ENCODE results near the gene ENAH. TPM values are rescaled to one million over a fixed set of nuclear protein-coding genes. Genes with fewer than 3 reads are reported as not detected.

ENAH gene
- total RNA-seq, 3 donors from 2014 or later, result 0.90 to 1.3 (median 1.1) TPM

DNA sequence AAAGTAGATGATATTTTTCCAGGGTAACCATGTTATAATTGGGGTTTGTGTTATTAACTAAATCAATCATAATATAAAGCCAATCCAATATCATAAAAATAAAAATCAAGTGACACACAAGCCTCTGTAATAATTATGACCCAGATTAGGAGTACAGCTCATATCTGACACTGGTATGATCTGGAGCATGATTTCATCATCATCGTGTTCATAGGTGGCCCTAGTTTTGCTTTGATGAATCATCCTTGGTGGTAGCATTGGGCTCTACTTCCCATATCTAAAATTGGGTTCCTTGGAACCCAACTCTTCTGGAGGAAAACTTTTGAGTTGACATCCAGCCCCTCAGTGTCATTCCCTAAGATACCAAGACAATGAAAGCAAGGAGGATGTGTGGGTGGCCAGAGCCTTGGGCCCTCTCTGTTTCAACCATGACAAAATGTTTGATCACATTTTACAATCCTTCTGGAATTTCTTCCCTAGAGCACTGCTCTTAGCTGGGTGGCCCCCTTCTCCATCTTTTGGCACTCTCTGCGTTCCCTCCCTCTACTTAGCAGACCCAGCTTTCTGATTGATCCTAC is 37.0 kb upstream of the ENAH start:
- no peak for ATAC-seq
- no peak for DNase-seq
- peaks cover 5% of the 10 kb centered on the region for H3K27me3 Mint-ChIP-seq (ENCODE audit: low read depth)
- H3K4me1 Mint-ChIP-seq (ENCODE audit: low read depth), result peaks cover 1% of the 10 kb centered on the region
- H3K9me3 Mint-ChIP-seq, result peaks cover 4% of the 10 kb centered on the region
- H3K36me3 Mint-ChIP-seq (ENCODE audit: insufficient read depth), result no peaks in the 10 kb centered on the region
- no peak overlapping the region for H3K4me3 Mint-ChIP-seq

DNA sequence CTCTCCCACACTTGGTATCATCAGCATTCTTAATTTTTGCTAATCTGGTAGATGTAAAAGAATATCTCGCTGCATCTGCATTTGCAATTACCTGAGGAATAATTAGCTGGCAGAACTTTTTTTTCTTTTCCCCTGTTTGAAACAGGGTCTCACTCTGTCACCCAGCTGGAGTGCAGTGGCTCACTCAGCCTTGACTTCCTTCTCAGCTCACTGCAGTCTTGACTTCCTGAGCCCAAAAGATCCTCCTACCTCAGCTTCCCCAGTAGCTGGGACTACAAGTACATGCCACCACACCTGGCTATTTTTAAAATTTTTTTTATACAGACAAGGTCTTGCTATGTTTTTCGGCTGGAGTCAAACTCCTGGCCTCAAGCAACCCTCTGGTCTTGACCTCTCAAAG is 35.4 kb upstream of the ENAH start:
- DNase-seq, result no peak
- Mint-ChIP-seq H3K9me3 (no peaks in the 10 kb centered on the region), H3K27me3 (ENCODE audit: low read depth) (peaks cover 7% of the 10 kb centered on the region), H3K36me3 (ENCODE audit: insufficient read depth) (no peaks in the 10 kb centered on the region), H3K4me1 (ENCODE audit: low read depth) (peaks cover 1% of the 10 kb centered on the region), H3K4me3 (no peak overlapping the region)
- no peak for ATAC-seq

DNA sequence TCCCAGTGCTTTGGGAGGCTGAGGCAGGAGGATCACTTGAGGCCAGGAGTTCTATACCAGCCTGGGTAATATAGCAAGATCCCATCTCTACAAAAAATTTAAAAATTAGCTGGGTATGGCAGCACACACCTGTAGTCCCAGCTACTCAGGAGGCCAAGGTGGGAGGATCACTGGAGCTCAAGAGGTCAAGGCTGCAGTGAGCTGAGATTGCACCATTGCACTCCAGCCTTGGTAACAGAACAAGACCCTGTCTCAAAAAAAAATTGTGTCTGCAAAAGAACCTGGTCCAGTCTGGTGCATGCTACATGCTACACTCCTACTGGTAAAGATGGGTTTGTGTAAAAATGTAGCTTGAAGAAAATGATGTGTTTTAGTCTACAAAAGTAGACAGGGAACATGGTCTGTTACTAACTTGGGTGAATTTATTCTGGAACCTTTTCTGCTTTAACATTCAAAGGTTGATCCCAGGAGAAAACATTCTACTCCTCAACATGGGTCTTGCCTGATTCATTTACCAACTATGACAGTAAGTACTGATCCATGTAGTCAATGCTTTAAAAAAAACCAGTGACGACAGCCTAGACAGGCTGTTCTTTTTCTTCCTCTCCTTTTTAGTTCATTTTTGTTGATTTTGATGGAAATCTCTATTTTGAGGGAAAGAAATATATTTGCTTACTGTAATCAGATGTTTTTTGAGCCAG is 32.7 kb upstream of the ENAH start:
- ATAC-seq (no peak), DNase-seq (no peak)
- H3K9me3 Mint-ChIP-seq, result no peaks in the 10 kb centered on the region

DNA sequence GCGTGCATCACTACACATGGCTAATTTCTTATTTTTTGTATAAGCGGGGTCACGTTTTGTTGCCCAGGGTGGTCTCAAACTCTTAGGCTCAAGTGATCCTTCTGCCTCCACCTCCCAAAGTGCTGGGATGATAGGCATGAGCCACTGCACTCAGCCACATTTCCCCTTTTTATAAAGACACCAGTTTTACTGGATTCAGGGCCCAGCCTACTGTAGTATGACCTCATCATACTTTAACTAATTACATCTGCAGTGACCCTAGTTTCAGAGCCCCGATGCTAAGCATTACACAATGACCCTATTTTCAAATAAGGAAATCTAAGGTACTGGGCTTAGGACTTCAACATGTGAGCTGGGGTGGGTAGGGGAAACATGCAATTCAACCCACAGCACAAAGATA is 31.8 kb upstream of the ENAH start:
- Mint-ChIP-seq H3K36me3 (ENCODE audit: insufficient read depth) (no peaks in the 10 kb centered on the region), H3K27me3 (ENCODE audit: low read depth) (peaks cover 8% of the 10 kb centered on the region), H3K4me1 (ENCODE audit: low read depth) (peaks cover 1% of the 10 kb centered on the region), H3K4me3 (no peak overlapping the region), H3K9me3 (no peaks in the 10 kb centered on the region)
- ATAC-seq (no peak), DNase-seq (no peak)

More for the DNA sequence above, 32.7 kb upstream of the ENAH start:
- H3K4me1 Mint-ChIP-seq (ENCODE audit: low read depth), result peaks cover 1% of the 10 kb centered on the region
- H3K36me3 Mint-ChIP-seq (ENCODE audit: insufficient read depth), result no peaks in the 10 kb centered on the region
- no peak overlapping the region for H3K4me3 Mint-ChIP-seq
- peaks cover 7% of the 10 kb centered on the region for H3K27me3 Mint-ChIP-seq (ENCODE audit: low read depth)

DNA sequence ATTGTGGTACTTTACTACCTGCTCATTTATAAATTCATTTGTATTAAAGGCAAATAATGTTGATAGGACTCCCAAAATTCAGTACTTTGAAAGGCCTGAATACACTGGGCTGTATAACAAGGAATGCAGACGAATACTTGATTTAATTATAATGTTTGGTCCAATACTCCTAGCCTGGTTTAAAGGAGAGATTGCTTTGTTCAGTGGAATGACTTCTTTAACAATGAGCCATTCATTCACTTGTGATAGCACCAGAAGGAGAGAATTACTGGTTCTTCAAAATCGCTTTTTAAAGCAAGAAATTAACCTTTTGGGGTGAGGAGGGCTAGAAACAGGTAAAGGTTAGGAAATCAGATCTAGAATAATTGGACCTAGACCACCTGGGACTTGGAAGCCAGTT is 28.3 kb upstream of the ENAH start:
- Mint-ChIP-seq H3K36me3 (ENCODE audit: insufficient read depth) (no peaks in the 10 kb centered on the region), H3K9me3 (no peaks in the 10 kb centered on the region), H3K27me3 (ENCODE audit: low read depth) (peaks cover 24% of the 10 kb centered on the region), H3K4me1 (ENCODE audit: low read depth) (no peaks in the 10 kb centered on the region), H3K4me3 (no peak overlapping the region)
- no peak for DNase-seq
- no peak for ATAC-seq

DNA sequence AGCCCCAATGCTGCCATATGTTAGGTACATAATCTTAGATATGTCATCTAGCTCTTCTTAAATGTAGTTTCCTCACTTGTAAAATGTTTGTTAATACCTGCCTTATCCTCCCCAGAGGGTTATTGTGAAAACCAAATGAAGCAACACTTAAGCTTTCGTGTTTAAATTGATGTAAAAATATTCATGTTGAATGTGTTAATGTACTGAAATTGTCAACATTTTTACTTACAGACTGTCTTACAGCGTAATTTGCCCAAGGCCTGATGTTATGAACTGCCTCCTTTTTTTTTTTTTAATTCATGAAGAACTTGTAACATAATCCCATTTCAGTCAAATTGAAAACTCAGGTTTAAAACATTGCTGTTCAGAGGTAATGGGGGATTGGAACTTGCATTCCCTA is 25.6 kb upstream of the ENAH start:
- Mint-ChIP-seq H3K27me3 (ENCODE audit: low read depth) (peaks cover 34% of the 10 kb centered on the region), H3K36me3 (ENCODE audit: insufficient read depth) (no peaks in the 10 kb centered on the region)

DNA sequence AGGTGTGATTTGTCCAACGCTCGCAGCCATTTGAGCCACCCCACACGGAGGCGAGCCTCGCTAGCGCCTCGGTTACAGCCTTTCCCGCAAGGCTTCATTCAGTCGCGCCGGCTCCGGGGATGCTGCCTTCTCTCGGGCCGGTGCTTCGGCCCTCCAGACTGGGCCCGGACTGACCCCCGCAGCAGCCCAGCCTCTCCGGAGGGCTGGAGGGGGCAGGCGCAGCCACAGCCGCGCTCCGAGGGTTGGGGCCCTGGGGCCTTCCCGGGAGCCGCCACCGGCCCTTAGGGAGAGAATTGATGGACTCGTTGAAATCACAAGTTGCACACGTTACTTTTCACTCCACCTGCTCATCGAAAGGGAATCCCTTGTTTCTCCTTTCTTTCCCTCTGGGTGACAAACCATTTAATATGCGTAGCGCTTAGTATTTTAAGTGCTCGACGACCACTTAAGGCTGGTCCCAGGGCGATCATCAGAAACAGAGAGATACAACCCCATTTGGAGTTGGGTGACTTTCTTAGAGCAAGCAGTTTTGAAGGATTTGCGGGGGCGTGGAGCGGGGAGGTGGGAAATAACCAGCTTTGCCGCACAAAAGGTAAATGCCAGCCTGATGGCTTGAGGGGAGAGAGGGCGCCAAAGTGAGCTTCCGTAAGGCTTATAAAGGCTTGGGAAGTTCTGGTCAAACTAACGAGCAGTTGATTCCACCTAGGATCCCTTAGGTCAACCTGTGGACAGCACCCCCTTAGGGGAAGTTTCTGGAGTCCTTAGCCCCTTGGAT is 24.6 kb upstream of the ENAH start:
- Mint-ChIP-seq H3K27me3 (ENCODE audit: low read depth) (peaks cover 31% of the 10 kb centered on the region), H3K4me3 (no peak overlapping the region), H3K9me3 (no peaks in the 10 kb centered on the region), H3K4me1 (ENCODE audit: low read depth) (no peaks in the 10 kb centered on the region), H3K36me3 (ENCODE audit: insufficient read depth) (no peaks in the 10 kb centered on the region)
- ATAC-seq (no peak), DNase-seq (no peak)

More for the DNA sequence above, 25.6 kb upstream of the ENAH start:
- Mint-ChIP-seq H3K4me1 (ENCODE audit: low read depth) (no peaks in the 10 kb centered on the region), H3K4me3 (no peak overlapping the region), H3K9me3 (no peaks in the 10 kb centered on the region)
- DNase-seq (no peak), ATAC-seq (no peak)

DNA sequence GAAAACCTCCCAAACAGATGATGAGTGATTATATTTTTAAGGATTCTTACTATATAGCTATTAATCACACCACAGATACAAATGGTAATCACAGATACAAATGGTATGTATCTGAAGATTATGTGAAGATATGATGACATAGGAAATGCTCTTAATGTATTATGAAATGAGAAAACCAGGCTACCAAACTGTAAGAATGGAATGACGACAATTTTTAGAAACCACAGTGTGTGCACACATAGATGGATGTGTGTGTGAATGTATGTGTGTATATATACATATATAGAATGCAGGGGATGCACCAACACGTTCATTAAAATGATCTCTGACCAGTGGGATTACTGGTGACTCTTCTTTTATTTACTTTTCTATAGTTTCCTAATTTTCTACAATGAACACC is 21.5 kb upstream of the ENAH start:
- no peaks in the 10 kb centered on the region for H3K4me1 Mint-ChIP-seq (ENCODE audit: low read depth)
- no peak for DNase-seq
- peaks cover 28% of the 10 kb centered on the region for H3K27me3 Mint-ChIP-seq (ENCODE audit: low read depth)
- H3K36me3 Mint-ChIP-seq (ENCODE audit: insufficient read depth), result no peaks in the 10 kb centered on the region
- H3K9me3 Mint-ChIP-seq, result no peaks in the 10 kb centered on the region
- ATAC-seq, result no peak
- no peak overlapping the region for H3K4me3 Mint-ChIP-seq

DNA sequence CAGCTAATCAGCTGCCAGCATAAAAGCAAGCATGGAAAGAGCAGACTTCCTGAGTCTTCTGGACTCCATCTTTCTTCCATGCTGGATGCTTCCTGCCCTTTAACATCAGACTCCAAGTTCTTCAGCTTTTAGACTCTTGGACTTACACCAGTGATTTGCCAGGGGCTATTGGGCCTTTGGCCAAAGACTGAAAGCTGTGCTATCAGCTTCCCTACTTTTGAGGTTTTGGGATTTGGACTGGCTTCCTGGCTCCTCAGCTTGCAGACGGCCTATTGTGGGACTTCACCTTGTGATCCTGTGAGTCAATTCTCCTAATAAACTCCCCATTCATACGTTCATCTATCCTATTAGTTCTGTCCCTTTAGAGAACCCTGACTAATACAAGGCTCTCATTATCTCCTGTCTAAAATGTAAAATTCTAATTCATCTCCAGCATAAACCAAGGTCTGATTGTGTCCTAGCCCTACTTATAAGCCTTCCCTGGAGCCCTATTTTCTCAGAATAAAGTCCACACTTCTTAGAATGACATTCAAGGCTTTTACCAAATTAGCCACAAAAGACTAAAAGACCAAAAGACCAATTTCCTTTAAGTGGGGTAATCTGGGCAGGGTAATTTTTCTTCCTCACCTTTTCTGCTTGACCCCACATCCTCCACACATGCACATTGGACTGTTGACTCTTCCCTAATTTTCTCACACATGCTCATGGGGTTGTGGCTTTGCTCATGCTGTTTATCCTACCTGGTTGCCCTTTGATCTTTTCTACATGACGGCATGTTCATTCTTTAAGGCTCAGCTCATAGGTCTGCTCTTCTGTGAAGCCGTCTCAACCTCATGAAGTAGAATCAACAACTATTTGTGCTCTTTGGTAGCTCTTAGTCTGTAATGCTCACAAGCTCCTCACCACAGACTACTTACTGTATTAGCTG is 18.1 kb upstream of the ENAH start:
- H3K36me3 Mint-ChIP-seq (ENCODE audit: insufficient read depth), result no peaks in the 10 kb centered on the region
- ATAC-seq (no peak), DNase-seq (no peak)
- H3K27me3 Mint-ChIP-seq (ENCODE audit: low read depth), result peaks cover 13% of the 10 kb centered on the region
- H3K9me3 Mint-ChIP-seq, result no peaks in the 10 kb centered on the region
- no peak overlapping the region for H3K4me3 Mint-ChIP-seq
- H3K4me1 Mint-ChIP-seq (ENCODE audit: low read depth), result no peaks in the 10 kb centered on the region

DNA sequence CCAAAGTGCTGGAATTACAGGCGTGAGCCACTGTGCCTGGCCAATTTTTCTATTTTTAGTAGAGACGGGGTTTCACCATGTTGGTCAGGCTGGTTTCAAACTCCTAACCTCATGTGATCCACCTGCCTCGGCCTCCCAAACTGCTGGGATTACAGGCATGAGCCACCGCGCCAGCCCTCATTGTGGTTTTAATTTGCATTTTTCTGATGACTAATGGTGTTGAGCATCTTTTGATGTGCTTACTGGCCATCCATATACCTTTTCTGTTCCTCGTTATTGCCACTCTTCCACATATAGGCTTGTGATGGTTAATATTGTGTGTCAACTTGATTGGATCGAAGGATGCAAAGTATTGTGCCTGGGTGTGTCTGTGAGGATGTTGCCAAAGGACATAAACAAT is 17.4 kb upstream of the ENAH start:
- ATAC-seq (no peak), DNase-seq (no peak)
- Mint-ChIP-seq H3K4me3 (no peak overlapping the region), H3K27me3 (ENCODE audit: low read depth) (peaks cover 6% of the 10 kb centered on the region), H3K9me3 (no peaks in the 10 kb centered on the region), H3K36me3 (ENCODE audit: insufficient read depth) (no peaks in the 10 kb centered on the region), H3K4me1 (ENCODE audit: low read depth) (no peaks in the 10 kb centered on the region)

DNA sequence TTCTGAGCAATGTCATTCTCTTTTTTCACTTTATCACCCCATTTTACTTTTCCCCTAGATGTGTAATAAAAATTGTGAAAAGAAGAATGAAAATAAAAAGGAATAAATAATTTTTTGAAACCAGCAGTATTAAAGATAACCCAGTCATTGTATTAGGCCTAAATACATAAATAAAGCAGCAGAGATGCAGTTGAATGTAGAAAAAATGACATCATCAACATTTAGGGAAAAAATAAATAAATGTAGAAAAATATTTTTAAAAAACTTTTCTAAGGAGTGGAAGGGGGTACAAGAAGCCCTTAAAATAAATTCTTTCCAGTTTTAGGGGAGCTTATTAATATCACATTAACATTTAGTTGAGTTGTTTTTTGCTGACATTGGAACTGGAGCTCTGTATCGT is 15.3 kb upstream of the ENAH start:
- H3K4me1 Mint-ChIP-seq (ENCODE audit: low read depth), result no peaks in the 10 kb centered on the region
- no peaks in the 10 kb centered on the region for H3K9me3 Mint-ChIP-seq
- ATAC-seq (no peak), DNase-seq (no peak)
- H3K27me3 Mint-ChIP-seq (ENCODE audit: low read depth), result peaks cover 2% of the 10 kb centered on the region
- no peak overlapping the region for H3K4me3 Mint-ChIP-seq
- H3K36me3 Mint-ChIP-seq (ENCODE audit: insufficient read depth), result no peaks in the 10 kb centered on the region

DNA sequence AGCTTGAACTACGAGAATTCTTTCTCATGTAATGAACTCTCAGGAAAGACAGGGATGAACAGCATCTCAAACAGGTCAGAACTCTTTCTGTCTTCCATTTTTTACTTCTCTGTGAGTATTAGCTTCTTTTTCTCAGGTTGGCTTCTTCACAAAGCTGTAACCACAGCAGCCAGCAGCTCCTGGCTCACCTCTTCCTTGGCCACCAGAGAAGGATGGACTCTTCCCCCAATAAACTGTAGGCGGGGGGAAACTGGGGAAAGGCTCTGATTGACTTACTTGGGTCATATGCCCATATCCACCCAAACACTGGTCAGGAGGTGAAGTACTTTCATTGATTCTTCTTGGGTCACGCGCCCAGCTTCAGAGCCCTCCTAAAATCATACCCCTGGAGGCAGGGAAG is 14.4 kb upstream of the ENAH start:
- H3K27me3 Mint-ChIP-seq (ENCODE audit: low read depth), result peaks cover 2% of the 10 kb centered on the region

DNA sequence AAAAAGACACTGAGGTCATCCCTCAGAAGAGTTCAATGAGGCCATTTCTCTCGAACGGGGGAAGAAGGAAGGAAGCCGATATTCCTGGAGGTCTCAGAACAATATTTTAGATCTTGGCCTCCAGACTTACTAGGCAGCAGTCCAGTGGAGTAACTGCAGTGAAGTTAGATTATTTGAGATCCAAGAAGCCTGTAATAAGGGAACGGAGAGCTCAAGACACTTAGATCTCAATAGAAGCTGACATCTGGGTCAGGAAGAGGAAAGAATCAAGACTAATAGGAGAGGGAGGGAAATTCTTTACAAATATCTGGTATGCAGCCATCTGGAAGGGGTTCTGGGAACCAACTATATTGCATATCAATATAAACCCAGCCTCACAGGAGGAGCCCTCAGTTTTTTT is 13.6 kb upstream of the ENAH start:
- Mint-ChIP-seq H3K27me3 (ENCODE audit: low read depth) (peaks cover 2% of the 10 kb centered on the region), H3K36me3 (ENCODE audit: insufficient read depth) (no peaks in the 10 kb centered on the region), H3K4me1 (ENCODE audit: low read depth) (no peaks in the 10 kb centered on the region), H3K4me3 (no peak overlapping the region), H3K9me3 (no peaks in the 10 kb centered on the region)
- ATAC-seq (no peak), DNase-seq (no peak)

More for the DNA sequence above, 14.4 kb upstream of the ENAH start:
- no peaks in the 10 kb centered on the region for H3K9me3 Mint-ChIP-seq
- ATAC-seq, result no peak
- H3K4me3 Mint-ChIP-seq, result no peak overlapping the region
- H3K4me1 Mint-ChIP-seq (ENCODE audit: low read depth), result no peaks in the 10 kb centered on the region
- no peak for DNase-seq
- no peaks in the 10 kb centered on the region for H3K36me3 Mint-ChIP-seq (ENCODE audit: insufficient read depth)

DNA sequence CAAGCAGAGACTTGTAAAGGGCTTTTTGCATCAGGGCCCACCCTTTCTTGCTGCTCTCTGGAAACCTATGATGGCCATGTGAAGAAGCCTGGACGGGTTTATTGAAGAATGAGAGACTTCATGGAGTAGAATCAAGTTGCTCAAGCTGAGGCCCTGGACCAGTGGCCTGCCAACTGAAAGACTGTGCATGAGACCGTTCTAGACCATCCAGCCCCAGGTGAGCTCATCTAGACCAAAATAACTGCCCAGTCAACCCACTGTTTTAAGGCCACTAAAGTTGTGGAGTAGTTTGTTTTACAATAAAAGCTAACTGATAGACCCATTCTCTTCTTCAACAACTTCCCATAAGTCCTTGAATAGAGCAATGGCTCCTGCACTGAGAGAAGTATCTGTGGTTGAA is 11.8 kb upstream of the ENAH start:
- no peak for DNase-seq
- no peaks in the 10 kb centered on the region for H3K27me3 Mint-ChIP-seq (ENCODE audit: low read depth)
- no peaks in the 10 kb centered on the region for H3K9me3 Mint-ChIP-seq
- H3K36me3 Mint-ChIP-seq (ENCODE audit: insufficient read depth), result no peaks in the 10 kb centered on the region
- no peak overlapping the region for H3K4me3 Mint-ChIP-seq
- no peak for ATAC-seq
- H3K4me1 Mint-ChIP-seq (ENCODE audit: low read depth), result peaks cover 5% of the 10 kb centered on the region
